K562 (cell line): Measurements from ENCODE around the gene ICAM1. TPM values are rescaled to one million over a fixed set of nuclear protein-coding genes. Genes with fewer than 3 reads are reported as not detected.
A peak's percentile ranks its signal among the peaks of the same experiment; 100 is the strongest.

Experiments used
- ATAC-seq: fragments of 200-7000 bp; cut with Tn5 transposase; 3 replicates; pipeline ENCODE4 v1.9.1; 2020; ENCODE audit warnings: moderate library complexity
- BruUV-seq: library from RNA; stranded (reverse); fragments of 400-500 nt; replicated peaks from 2 replicates; lab custom pipeline; 2021; lab: Mats Ljungman, UMichigan
- CTCF ChIA-PET: fragments of 300-600 bp; formaldehyde crosslinking; extraction: SDS; loops from one replicate; lab custom pipeline; 2021; ENCODE audit warnings: low intra/inter-chr PET ratio; lab: Yijun Ruan, JAX
- POLR2A ChIA-PET: fragments of 300-600, 350-650 bp; sonication (Branson Sonifier 250); formaldehyde crosslinking; extraction: SDS; loops from one replicate; lab custom pipeline; 2021; ENCODE audit warnings: antibody characterized with exemption, inconsistent platforms; lab: Yijun Ruan, JAX
- DNase-seq, 4 experiments: peaks; one replicate each; pipeline versions ENCODE4 v3.0.0 to v3.0.0-alpha.2; 2011 to 2018; ENCODE audit warnings: low spot score in 3 of 4, mixed read lengths in 3 of 4; ENCODE audit errors: extremely low read depth in 1 of 4
- FAIRE-seq: peaks from 2 replicates; lab custom pipeline; 2011; peaks lifted over from hg19 to GRCh38; lab: Jason Lieb, UNC
- H2AFZ ChIP-seq: 2 replicates; pipeline ENCODE4 v1.6.0; 2011; ENCODE audit warnings: low read depth, low read length, control low read depth, inconsistent platforms
- H3K27ac ChIP-seq: fragments of 200-600 bp; 3 replicates; pipeline ENCODE4 v1.8.0; 2011; ENCODE audit warnings: low read depth, mild to moderate bottlenecking, control low read depth, inconsistent platforms, low read length, moderate library complexity, mixed read lengths; ENCODE audit errors: extremely low read depth
- H3K27me3 ChIP-seq, 2 experiments: fragments of 300-600 bp in 1 of 2; 2 replicates in 1 of 2; 3 replicates in 1 of 2; pipeline versions ENCODE4 v1.6.0 to v1.8.0; 2011; ENCODE audit warnings: inconsistent platforms in 2 of 2, low read length in 2 of 2, mild to moderate bottlenecking in 1 of 2, mixed read lengths in 1 of 2, moderate library complexity in 1 of 2; ENCODE audit not compliant: control insufficient read depth in 2 of 2, insufficient read depth in 2 of 2
- H3K36me3 ChIP-seq: fragments of 300-600 bp; 3 replicates; pipeline ENCODE4 v1.8.0; 2011; ENCODE audit warnings: mild to moderate bottlenecking, low read length, inconsistent platforms; ENCODE audit not compliant: control insufficient read depth, insufficient read depth
- H3K4me1 ChIP-seq, 2 experiments: fragments of 200-600 bp in 1 of 2; replicated peaks in 1 of 2; 2 replicates in 1 of 2; 3 replicates in 1 of 2; pipeline versions ENCODE4 v1.5.1 to v1.8.0; 2011; ENCODE audit warnings: inconsistent platforms in 2 of 2, low read length in 2 of 2, mild to moderate bottlenecking in 1 of 2, mixed read lengths in 1 of 2, moderate library complexity in 1 of 2; ENCODE audit not compliant: control insufficient read depth in 2 of 2, insufficient read depth in 2 of 2
- H3K4me2 ChIP-seq: 2 replicates; pipeline ENCODE4 v1.6.1; 2011; ENCODE audit warnings: low read length, control low read depth, inconsistent platforms, mixed read lengths; ENCODE audit not compliant: insufficient read depth
- H3K4me3 ChIP-seq: fragments of 200-600 bp; sonication (generic), shearing (Covaris generic); 2 replicates; pipeline ENCODE4 v1.5.1; 2016; ENCODE audit warnings: control low read depth, inconsistent platforms
- H3K79me2 ChIP-seq: fragments of 200-600 bp; 3 replicates; pipeline ENCODE4 v1.8.0; 2011; ENCODE audit warnings: low read length, inconsistent platforms; ENCODE audit not compliant: control insufficient read depth, insufficient read depth
- H3K9ac ChIP-seq, 2 experiments: 2 replicates each; pipeline versions ENCODE4 v1.6.0 to v1.6.1; 2011; ENCODE audit warnings: low read depth in 2 of 2, low read length in 2 of 2, control low read depth in 1 of 2, inconsistent platforms in 1 of 2, mild to moderate bottlenecking in 1 of 2, mixed read lengths in 1 of 2; ENCODE audit not compliant: insufficient read depth in 1 of 2
- H3K9me1 ChIP-seq: one replicate; pipeline ENCODE4 v1.6.0; 2011; ENCODE audit warnings: inconsistent platforms, mild to moderate bottlenecking, low read length, moderate library complexity; ENCODE audit not compliant: control insufficient read depth, insufficient read depth
- H3K9me3 ChIP-seq: replicated peaks from 2 replicates; pipeline ENCODE4 v1.5.1; 2011; ENCODE audit warnings: low read depth, low read length, inconsistent platforms; ENCODE audit not compliant: control insufficient read depth, insufficient read depth
- H4K20me1 ChIP-seq: replicated peaks from 2 replicates; pipeline ENCODE4 v1.6.1; 2011; ENCODE audit warnings: low read length, inconsistent platforms, mixed read lengths; ENCODE audit not compliant: control insufficient read depth, insufficient read depth
- GTF3C2 ChIP-seq: IDR thresholded peaks from 3 replicates; pipeline ENCODE4 v1.6.1; 2011; ENCODE audit warnings: borderline replicate concordance, mild to moderate bottlenecking, moderate library complexity; ENCODE audit not compliant: insufficient read length; ENCODE audit errors: extremely low read depth
- HNRNPLL ChIP-seq: fragments of 200-400 bp; formaldehyde crosslinking; IDR thresholded peaks from 2 replicates; pipeline ENCODE4 v1.6.1; 2017; ENCODE audit warnings: low read length, low read depth, mild to moderate bottlenecking; ENCODE audit not compliant: poor library complexity, severe bottlenecking
- SUPT5H ChIP-seq: fragments of 450-650 bp; IDR thresholded peaks from 2 replicates; pipeline ENCODE4 v1.6.1; 2016
- U2AF1 ChIP-seq: fragments of 200-400 bp; formaldehyde crosslinking; optimal IDR thresholded peaks from 2 replicates; pipeline ENCODE3; 2017; ENCODE audit warnings: mild to moderate bottlenecking, low read depth, low read length, moderate library complexity
- ZNF551 ChIP-seq: fragments of 250-450 bp; sonication (Bioruptor Pico); IDR thresholded peaks from 2 replicates; pipeline ENCODE4 v1.5.0; 2021; ENCODE audit warnings: mild to moderate bottlenecking, moderate library complexity
- ZNF740 ChIP-seq, 3 experiments: fragments of 200-800 bp in 1 of 3; sonication (Bioruptor generic) in 1 of 3; sonication (generic) in 1 of 3; formaldehyde crosslinking in 1 of 3; IDR thresholded peaks; 2 replicates each; pipeline versions ENCODE4 v1.6.1 to v1.8.0; 2016 to 2022; ENCODE audit warnings: mild to moderate bottlenecking in 2 of 3, missing compliant biosample characterization in 2 of 3, missing genetic modification characterization in 2 of 3, missing genetic modification reagents in 1 of 3
- WGBS: fragments of 100-300 bp; shearing (Covaris generic); methylation state at CpG from one replicate; pipeline ENCODE4 v1.1.6; 2016; ENCODE audit warnings: low coverage, mixed read lengths; ENCODE audit not compliant: insufficient coverage; ENCODE audit errors: missing lambda C conversion rate; 5-methylcytosine and 5-hydroxymethylcytosine counted together
- in situ Hi-C: fragments of 300-500 bp; cut with MboI; formaldehyde crosslinking; loops from 4 replicates; pipeline ENCODE4 v1.15.0; 2018; ENCODE audit warnings: inconsistent platforms, mixed read lengths
- intact Hi-C: fragments of 100-400 bp; cut with micrococcal nuclease; formaldehyde crosslinking; loops from 2 replicates; pipeline ENCODE4 v1.14.2; 2022
- polyA plus RNA-seq, 8 experiments: library from polyadenylated mRNA; depleted of rRNA in 4 of 8; stranded (reverse) in 5 of 8; unstranded in 3 of 8; fragments of >200 nt; fragmentation: Nextera tagmentation in 2 of 8; fragmentation: Illumina TruSeq in 1 of 8; extraction: Ambion mirVana in 2 of 8; extraction: Trizol in 1 of 8; gene quantifications; 2 replicates each; pipeline versions ENCODE4 v1.2.1 to v1.2.3, GENCODE V29; 2011 to 2014; ENCODE audit warnings: inconsistent platforms in 1 of 8, missing spikeins in 1 of 8
- total RNA-seq, 7 experiments: library from RNA; depleted of rRNA in 6 of 7; stranded (reverse); fragments of >200 nt in 6 of 7; fragmentation: Illumina TruSeq in 2 of 7; extraction: Trizol in 2 of 7; gene quantifications; 2 replicates each; pipeline versions ENCODE4 v1.2.1 to v1.2.3, GENCODE V29; 2011 to 2021; ENCODE audit warnings: low replicate concordance in 1 of 7

ICAM1 gene
- total and polyA plus RNA-seq, 9 of the 15 experiments (the other 6 are each of a cell fraction or from before 2014, with no cell fraction given): 2.3 to 24.4 (median 13.4) TPM

GRCh38 chr19:10321874-10322835 is 51.2 kb downstream of the ICAM1 start:
- H3K4me1 ChIP-seq: peaks cover 0 to 43% of the 10 kb centered on the region in 2 experiments; a peak in 2 of 5 replicates
- H3K4me3 ChIP-seq: no peak overlapping the region
- 90% methylated on average over 14 of the region's 19 CpGs for WGBS
- no peaks in the 10 kb centered on the region; the same call in 1 of the 3 replicates for H3K79me2 ChIP-seq
- ATAC-seq (no peak; the same call in 2 of the 3 replicates), FAIRE-seq (peak; percentile 32), DNase-seq (no peak)
- no peak overlapping the region for H3K4me2 ChIP-seq
- H4K20me1 ChIP-seq: 0 out of 2 replicates have a peak, but pooled peaks cover 3% of the 10 kb centered on the region
- intact Hi-C loops (no loop called here), in situ Hi-C loops (no loop called here)
- ChIA-PET POLR2A (interaction anchor here (0.6 to 2.0 kb wide), 7 partner anchors 7 to 35 kb away, joined by 3 to 9 read pairs (median 3); partner anchors contain the start of genes ICAM4, ICAM5 and RAVER1), CTCF (no interaction called here)
- H3K27ac ChIP-seq: no peak overlapping the region; the same call in 2 of the 3 replicates
- no peaks in the 10 kb centered on the region for H3K9me3 ChIP-seq
- no TSS peak for BruUV-seq
- no peak overlapping the region for H2AFZ ChIP-seq
- H3K36me3 ChIP-seq: peaks cover 94% of the 10 kb centered on the region
- no peaks in the 10 kb centered on the region for H3K9me1 ChIP-seq
- H3K27me3 ChIP-seq: no peaks in the 10 kb centered on the region
- H3K9ac ChIP-seq: peak overlapping the region in 1 of 2 experiments; percentile 78; a peak in 1 of 4 replicates
- TF ChIP-seq ZNF740 (CRISPR knock-in tag; IDR thresholded peaks at IDR 0.05): no peak; the same call in 1 of the 2 replicates
- TF ChIP-seq ZNF740 (tag; IDR thresholded peaks at IDR 0.05): no peak
- no peak for TF ChIP-seq ZNF551
- no peak for TF ChIP-seq HNRNPLL
- TF ChIP-seq GTF3C2: no peak
- peak; percentile 68 for TF ChIP-seq SUPT5H
- no peak for TF ChIP-seq U2AF1
